ENCODE measurements around the gene C17orf107.
"Not testable (repeated sequence)": the region's sequence is repeated elsewhere in the genome, so short reads cannot be mapped to it uniquely, and the experiment has no call there.

Gene C17orf107

DNA sequence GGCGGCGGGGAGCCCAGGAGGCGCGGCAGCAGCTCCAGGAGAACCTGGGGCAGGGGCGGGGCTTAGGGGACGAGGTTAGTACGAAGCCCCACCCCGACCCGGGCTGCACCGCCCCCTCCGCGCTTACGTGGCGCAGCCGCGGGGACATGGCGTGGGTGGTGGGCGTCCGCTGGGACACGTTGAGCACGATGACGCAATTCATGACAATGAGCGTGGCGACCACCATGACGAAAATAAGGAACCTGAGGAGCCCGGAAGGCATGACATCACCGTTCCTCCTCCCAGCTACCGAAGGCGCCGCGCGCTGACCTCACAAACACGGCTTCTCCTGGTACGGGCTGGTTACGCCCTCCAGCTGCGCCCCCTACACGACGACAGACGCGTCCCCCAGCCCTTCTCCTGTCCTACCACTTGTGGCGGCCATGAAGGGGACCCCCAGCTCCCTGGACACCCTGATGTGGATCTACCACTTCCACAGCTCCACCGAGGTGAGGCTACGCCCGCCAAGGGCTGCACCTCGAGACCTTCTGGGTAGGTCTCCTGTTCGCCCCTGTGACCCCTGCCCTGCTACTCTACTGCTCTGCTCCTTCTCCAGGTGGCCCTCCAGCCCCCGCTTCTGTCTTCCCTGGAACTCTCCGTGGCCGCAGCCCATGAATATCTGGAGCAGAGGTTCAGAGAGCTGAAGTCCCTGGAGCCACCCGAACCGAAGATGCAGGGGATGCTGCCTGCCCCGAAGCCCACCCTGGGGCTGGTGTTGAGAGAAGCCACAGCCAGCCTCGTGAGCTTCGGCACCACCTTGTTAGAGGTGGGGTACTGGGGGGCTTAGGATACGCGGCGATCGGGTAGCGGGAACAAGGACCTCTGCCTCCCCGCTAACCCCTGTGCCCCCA, at the start of gene C17orf107:
TSS of gene C17orf107 (plus strand) at position 196 of the 890 bp plus-strand sequence. CDS start at position 423, 227 bp downstream.
- DNase-seq (ENCODE audit: low spot score), result peak; percentile 76

DNA sequence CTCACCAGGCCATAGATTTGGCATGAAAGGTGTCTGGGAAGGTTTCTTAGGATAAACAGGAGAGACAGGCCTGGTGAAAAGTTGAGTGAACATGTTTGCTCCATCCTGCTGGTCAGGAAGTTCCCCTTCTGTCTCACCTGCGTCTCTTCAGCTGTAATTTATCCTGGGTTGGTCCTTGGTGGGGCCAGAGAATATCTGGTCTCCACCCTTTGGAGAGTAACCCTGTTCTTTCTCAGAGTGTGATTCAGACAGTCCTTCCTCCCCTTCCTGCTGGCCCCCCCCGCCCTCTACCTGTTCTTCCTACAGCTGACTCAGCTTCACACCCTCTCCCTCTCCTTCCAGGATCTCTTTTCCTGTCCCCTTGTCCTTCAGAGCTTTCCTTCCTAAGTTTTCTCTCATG, 49.1 kb upstream of the C17orf107 start:
- DNase-seq (ENCODE audit: low spot score), result no peak

DNA sequence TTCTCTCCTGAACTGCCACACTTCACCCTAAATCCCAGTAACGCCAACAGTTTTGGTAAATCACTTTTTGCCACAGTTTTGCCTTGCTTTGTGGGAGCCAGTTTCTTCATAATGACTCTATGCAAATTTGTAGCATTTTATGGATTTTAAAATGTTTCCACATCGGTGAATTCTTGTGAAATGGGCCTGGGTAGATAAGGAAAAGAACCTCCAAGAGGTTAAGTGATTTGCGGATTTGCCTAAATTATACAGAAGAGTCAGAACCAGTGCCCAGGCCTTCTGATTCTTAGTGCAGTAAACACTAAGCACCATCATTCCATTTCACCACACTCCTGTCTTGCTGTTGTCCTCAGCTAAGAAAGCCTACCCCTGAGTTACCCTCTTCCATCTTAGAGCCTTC, 48.3 kb upstream of the C17orf107 start:
- DNase-seq (ENCODE audit: low spot score), result no peak

DNA sequence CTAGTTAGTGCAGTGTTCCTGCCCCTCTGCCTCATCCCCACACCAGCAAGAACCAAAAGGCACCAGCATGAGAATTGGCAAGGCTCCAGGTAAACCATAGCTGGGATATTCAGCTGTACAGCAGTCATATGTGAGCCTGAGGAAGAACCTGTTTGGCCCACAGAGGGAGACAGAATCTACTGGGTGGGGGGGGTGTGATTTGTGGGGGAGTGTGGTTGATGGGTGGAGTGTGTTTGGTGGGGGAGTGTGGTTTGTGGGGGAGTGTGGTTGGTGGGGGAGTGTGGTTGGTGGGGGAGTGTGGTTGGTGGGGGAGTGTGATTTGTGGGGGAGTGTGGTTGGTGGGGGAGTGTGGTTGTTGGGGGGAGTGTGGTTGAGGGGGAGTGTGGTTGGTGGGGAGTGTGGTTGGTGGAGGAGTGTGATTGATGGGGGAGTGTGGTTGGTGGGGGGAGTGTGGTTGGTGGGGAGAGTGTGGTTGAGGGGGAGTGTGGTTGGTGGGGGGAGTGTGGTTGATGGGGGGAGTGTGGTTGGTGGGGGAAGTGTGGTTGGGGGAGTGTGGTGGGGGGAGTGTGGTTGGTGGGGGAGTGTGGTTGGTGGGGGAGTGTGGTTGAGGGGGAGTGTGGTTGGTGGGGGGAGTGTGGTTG, 46.6 kb upstream of the C17orf107 start:
- no peak for DNase-seq (ENCODE audit: low spot score)

DNA sequence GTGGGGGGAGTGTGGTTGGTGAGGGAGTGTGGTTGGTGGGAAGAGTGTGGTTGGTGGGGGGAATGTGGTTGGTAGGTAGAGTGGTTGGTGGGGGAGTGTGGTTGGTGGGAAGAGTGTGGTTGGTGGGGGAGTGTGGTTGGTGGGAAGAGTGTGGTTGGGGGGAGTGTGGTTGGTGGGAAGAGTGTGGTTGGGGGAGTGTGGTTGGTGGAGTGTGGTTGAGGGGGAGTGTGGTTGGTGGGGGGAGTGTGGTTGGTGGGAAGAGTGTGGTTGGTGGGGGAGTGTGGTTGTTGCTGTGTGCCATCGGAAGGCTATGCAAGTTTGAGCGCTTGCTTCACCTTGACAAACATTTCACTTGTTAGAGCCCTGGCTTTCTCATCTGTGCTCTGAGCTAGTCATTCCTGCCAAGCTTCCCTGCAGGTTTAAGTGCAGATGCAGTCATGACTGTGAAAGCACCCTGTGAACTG, 46.1 kb upstream of the C17orf107 start:
- DNase-seq (ENCODE audit: low spot score), result no peak

DNA sequence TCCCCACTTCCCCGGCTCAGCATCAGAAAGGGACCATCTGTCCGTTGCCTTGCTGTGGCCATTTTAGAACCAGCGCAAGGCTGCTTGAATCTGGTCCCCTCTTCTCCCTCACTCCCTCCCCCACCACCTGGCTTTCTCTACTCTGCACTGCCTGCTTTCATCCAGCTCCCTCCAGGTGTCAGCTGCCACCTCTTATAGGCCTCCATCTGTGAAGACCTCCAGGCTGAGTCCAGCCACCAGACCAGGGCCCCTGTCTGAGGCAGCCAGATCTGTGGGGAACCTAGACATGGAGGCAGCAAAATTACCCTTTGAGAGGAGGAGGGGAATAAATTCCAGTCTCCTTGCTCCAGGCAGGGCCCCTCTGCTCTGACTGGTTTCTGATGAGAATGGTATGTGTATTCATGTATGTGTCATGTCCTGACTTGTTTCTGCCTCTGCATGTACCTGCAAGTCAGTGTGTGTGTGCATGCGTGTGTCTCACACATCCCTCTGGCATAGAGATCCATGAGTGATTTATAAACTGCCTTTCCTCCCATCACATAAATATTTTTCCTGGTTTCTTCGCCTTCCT, 45.1 kb upstream of the C17orf107 start:
- no peak for DNase-seq (ENCODE audit: low spot score)

DNA sequence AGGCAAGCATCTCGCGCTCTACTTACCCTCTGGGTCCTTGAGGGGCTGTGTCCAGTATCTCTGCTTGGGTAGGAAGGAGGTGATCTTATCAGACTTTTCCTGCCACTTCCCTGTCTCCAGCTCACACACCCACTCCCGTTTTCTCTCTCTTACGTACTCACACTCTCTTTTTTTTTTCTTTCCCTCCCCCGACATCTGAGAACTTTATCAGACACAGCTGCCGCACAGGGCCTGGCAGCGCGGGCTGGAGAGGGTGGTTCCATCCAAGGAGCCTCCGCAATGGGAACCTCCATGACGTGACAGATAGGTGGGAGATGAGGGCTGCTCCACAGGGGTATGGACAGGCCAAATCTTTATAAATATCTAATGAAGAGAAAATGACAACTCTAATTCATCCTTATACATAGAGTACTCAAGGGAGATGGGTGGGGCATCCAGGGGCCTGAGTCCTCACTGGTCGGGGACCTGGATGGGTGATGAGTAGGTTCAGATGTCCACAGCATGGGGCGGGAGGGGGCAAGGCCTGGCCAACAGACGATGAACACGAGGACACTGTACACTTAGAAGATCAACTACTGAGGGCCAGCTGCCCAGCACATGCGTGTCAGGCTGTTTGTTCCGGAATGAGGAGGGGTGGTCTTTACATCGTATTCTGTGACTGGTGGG, 42.9 kb upstream of the C17orf107 start:
- DNase-seq (ENCODE audit: low spot score), result no peak

DNA sequence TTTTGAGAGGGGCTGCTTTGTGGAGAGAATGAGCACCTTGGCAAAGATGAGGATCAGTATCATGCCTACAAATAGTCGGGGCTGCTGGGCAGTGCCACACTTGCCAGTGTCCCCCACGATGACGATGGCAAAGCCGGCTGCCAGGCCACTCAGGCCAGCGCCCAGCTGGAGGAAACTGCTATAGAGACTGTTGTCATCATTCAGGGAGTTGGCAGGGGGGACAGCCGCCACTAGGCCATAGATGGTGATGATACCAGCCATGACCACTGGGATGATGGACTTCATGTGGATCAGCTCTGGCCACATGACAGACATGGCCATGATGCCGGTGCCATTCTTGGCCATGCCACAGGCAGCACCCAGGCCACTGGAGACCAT, 42.4 kb upstream of the C17orf107 start:
- DNase-seq (ENCODE audit: low spot score), result no peak

DNA sequence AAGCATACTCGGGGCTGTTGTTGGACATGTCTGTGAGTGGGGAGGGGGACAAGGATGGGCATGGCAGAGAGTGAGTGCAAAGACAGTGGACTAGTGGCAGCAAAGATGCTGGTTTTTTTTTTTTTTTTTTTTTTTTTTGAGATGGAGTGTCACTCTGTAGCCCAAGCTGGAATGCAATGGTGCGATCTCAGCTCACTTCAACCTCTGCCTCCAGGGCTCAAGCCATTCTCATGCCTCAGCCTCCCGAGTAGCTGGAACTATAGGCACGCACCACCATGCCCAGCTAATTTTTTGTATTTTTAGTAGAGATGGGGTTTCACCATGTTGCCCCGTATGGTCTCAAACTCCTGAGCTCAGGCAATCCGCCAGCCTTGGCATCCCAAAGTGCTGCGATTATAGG, 42.0 kb upstream of the C17orf107 start:
- not testable (repeated sequence) for DNase-seq (ENCODE audit: low spot score)

DNA sequence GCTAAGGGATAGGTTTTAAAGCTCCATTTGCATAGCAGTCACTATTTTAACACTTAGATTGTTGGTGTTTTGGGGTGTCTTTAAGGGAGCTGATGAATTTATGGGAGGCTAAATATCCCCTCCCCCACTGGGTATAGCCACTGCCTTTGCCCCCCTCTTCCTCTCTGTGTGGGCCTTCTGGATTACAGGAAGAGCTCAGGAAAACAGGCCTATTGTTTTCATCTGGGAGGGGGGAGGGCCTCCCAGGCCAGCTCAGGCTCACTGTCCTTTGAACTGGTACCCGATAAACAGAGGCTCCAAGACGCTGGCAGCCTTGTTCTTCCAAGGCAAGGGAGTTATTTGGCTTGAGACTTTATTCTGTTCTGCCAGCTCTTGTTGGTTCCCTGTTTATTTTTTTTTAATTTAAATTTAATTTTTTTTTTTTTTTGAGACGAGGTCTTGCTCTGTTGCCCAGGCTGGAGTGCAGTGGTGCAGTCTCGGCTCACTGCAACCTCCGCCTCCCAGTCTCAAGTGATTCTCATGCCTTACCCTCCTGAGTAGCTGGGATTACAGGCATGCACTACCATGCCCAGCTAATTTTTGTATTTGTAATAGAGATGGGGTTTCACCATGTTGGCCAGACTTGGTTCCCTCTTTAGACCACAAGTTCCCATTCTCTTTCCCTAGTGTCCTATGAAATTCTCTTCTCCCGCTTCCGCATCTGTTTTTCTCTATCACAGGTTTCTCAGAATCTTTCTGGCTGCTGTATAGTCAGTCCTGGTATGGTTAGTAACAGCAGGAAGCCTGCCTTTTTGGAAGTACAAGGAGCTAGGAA, 41.1 kb upstream of the C17orf107 start:
- DNase-seq (ENCODE audit: low spot score), result no peak

DNA sequence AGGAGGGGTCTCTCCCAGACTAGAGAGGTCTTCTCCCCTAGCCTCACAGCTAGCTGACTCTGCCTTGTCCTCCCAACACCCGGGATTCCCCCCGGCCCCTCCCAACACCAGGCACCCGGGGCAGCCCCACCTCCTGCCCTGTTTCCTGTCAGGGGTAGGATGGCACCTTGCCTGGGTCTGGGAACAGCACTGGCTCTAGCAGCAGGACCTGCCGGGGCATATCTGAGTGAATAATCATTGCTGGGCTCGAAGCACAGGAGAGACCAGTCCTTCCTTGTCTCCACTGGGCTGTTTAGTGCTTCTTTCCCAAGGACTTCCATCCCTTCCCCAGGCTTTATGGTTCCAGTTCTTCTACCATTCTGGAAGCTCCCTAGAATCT, 40.5 kb upstream of the C17orf107 start:
- no peak for DNase-seq (ENCODE audit: low spot score)

DNA sequence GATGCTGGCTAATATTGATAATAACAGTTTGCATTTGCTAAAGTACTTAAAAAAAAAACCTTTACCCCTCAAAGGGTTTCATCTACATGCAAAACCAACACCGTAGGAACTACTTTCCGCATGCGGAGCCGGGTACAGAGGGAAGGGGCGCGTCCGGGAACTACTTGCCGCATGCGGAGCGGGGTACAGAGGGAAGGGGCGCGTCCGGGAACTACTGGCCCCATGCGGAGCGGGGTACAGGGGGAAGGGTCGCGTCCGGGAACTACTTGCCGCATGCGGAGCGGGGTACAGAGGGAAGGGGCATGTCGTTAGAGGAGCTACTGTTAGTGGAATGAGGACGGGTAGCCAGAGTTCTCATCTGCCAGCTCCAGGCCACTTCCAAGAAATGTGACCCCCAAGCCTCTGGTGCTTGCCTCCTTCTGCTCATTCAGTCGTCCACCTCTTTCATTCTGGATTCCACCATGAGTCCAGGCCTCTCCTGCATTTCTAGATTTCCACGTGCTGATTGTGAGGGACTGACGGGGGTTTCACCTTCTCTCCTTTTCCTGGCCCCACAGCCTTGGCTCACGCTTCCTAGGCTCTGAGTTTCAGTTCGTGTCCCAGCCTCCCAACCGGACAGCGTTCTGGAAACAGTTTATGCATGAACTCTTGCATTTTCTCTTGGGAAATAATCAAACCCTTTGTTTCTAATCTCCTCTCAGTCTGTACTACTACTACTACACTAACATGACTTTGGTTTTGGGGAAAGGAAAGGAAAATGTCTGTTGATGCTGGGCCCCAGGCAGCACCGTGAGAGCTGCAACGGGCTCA, 39.3 kb upstream of the C17orf107 start:
- no peak for DNase-seq (ENCODE audit: low spot score)

DNA sequence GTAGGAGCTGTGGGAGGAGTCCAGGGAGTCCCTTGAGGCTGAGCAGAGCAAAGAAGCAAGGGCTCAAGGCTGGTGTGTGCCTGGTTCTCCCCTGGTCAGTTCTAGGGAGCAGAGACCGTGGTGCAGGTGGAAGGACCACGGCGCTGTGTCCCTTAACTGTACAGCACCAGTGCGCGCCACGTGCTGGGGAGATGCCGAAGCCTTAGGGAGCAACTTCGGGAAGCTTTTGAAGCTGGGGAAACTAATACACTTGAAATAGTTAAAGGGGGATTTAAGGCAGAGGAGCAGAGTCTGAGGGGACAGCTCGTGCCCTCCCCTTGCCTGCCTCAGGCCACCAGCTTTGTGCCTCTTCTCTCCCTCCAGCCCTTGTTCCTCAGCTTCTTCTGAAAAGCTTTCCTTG, 38.7 kb upstream of the C17orf107 start:
- DNase-seq (ENCODE audit: low spot score), result no peak

DNA sequence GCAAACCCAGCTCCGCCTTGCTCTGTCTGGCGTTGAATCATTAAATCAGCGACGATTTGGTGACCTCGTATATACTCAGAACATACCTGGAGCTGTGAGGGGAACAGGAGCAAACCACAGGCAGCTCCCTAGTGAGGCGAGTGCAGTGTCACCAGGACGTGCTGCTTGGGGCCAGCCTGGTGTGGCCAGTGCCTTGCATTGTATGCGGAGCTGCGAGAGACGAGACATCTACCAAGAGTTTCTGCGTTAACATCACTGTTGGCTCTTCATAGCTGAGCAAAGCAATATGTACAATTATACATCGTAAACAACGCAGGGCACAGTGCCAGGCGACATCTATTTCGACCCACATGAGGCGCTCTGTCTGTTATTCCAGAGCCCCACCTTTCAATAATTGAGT, 38.3 kb upstream of the C17orf107 start:
- no peak for DNase-seq (ENCODE audit: low spot score)

DNA sequence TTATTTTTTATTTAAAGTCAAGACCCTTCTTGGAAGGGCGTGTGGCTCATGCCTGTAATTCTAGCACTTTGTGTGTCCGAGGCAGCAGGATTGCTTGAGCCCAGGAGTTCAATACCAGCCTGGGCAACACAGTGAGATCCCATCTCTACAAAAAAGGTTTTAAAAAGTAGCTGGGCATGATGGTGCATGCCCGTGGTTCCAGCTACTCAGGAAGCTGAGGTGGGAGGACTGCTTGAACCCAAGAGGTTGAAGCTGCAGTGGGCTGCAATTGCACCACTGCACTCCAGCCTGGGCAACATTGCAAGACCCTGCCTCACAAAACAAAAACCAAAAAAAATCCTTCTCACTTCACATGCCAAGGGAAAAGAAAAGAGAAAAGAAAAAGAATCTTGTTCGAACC, 36.6 kb upstream of the C17orf107 start:
- DNase-seq (ENCODE audit: low spot score), result no peak

DNA sequence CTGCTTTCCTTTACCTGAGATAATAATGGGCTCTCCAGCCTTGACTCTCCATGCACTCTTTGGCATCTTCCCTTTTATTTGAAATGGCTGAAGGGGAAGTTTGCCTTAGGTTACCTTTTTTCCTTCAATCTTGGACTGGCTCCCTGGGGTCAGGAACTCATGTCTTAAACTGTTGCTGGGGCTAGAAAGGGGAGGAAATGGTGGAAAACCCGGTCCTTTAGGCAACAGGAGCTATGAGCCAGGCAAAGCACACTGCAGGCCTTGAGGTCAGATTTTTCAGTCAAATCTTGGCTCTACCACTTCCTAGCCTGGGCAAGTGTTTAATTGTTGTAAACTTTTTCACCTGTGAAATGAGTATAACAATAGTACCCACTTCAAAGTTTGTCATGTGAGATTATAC, 36.0 kb upstream of the C17orf107 start:
- DNase-seq (ENCODE audit: low spot score), result no peak

DNA sequence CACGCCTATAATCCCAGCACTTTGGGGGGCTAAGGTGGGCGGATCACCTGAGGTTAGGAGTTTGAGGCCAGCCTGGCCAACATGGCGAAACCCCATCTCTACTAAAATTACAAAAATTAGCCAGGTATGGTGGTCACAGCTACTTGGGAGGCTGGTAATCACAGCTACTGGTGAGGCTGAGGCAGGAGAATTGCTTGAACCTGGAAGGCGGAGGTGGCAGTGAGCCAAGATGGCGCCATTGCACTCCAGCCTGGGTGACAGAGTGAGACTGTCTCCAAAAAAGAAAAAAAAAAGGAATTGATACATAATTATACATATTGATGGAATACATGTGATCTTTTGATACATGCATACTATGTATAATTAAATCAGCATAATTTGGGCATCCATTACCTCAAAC, 31.8 kb upstream of the C17orf107 start:
- DNase-seq (ENCODE audit: low spot score), result not testable (repeated sequence)

DNA sequence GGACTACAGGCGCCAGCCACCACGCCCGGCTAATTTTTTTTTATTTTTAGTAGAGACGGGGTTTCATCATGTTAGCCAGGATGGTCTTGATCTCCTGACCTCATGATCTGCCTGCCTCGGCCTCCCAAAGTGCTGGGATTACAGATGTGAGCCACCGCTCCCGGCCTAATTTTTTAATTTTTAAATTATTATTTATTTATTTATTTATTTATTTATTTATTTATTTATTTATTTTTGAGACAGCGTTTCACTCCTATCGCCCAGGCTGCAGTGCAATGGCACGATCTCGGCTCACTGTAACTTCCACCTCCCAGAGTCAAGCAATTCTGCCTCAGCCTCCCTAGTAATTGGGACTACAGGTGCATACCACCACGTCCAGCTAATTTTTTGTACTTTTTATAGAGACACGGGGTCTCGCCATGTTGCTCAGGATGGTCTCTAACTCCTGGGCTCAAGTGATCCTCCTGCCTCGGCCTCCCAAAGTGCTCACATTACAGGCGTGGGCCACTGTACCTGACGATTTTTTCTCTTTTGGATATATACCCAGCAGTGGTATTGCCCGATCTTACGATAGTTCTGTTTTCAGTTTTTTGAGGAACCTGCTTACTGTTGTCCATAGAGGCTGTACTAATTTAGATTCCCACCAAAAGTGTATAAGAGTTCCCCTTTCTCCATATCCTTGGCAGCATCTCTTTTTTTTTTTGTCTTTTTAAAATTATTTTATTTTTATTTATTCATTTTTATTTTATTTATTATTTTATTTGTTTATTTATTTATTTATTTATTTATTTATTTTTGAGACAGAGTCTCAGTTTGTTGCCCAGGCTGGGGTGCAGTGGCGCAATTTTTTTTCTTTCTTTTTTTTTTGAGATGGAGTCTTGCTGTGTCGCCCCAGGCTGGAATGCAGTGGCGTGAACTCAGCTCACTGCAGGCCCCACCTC, 30.0 kb upstream of the C17orf107 start:
- DNase-seq (ENCODE audit: low spot score), result not testable (repeated sequence)

DNA sequence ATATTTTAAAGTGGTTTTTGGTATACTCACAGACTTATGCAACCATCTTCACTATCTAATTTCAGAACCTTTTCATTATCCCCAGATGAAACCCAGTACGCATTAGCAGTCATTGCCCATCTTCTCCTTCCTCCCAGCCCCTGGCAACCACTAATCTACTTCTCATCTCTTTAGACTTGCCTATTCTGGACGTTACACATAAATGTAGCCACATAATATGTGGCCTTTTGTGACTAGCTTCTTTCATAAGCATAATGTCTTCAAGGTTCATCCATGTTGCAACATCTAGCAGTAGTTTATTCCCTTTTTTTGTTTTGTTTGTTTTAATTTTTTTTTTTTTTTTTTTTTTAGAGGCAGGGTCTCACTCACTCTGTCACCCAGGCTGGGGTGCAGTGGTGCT, 28.5 kb upstream of the C17orf107 start:
- DNase-seq (ENCODE audit: low spot score), result no peak

DNA sequence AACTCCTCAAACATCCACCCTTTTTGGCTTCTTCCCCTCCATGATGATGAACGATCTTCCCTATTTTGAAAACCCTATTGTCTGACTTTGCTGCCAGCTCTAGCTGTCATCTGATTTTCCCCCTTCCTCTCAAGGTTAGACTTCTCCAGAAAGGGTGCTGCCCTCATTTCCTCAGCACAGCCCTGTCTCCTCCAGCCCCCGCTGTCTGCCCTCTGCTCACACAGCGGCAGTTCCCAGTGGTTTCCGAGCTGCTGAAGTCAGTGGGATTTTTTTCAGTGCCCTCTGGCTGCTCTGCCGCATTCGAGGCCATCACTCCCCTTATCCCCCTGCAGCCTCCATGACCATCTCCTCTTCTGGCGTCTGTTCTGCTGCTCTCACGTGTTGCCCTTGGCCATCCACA, 26.6 kb upstream of the C17orf107 start:
- no peak for DNase-seq (ENCODE audit: low spot score)

Data from activated CD4-positive, alpha-beta T cell treated with anti-CD3 and anti-CD28 coated beads, Interleukin-2, Interleukin-4, amounts not matched to agents 100 ng/mL and 50 ng/mL, durations not matched to agents 16 hours and 8 hours (primary cell).